ENCODE data around the gene MRPS10.

The MRPS10 gene

GRCh38 chr6:42255050-42255449 is 37.4 kb upstream of the MRPS10 start:
- Histone ChIP-seq H3K27me3 (ENCODE audit: control insufficient read depth, insufficient read depth, low read length) (no peaks in the 10 kb centered on the region), H3K9me3 (ENCODE audit: control insufficient read depth, low read length) (no peaks in the 10 kb centered on the region), H3K36me3 (ENCODE audit: control insufficient read depth, insufficient read depth, low read length) (peaks cover 5% of the 10 kb centered on the region), H3K4me3 (ENCODE audit: low read length) (no peak overlapping the region), H3K9ac (ENCODE audit: low read length) (no peak overlapping the region), H3K4me1 (ENCODE audit: control insufficient read depth, insufficient read depth, low read length) (peaks cover 16% of the 10 kb centered on the region)

GRCh38 chr6:42254505-42254904 is 36.8 kb upstream of the MRPS10 start:
- Histone ChIP-seq H3K4me1 (ENCODE audit: control insufficient read depth, insufficient read depth, low read length) (peaks cover 14% of the 10 kb centered on the region), H3K9me3 (ENCODE audit: control insufficient read depth, low read length) (no peaks in the 10 kb centered on the region), H3K27me3 (ENCODE audit: control insufficient read depth, insufficient read depth, low read length) (no peaks in the 10 kb centered on the region), H3K9ac (ENCODE audit: low read length) (no peak overlapping the region), H3K4me3 (ENCODE audit: low read length) (no peak overlapping the region), H3K36me3 (ENCODE audit: control insufficient read depth, insufficient read depth, low read length) (peaks cover 5% of the 10 kb centered on the region)

GRCh38 chr6:42251911-42252637 is 34.4 kb upstream of the MRPS10 start:
- peaks cover 5% of the 10 kb centered on the region for H3K36me3 ChIP-seq (ENCODE audit: control insufficient read depth, insufficient read depth, low read length)
- H3K4me3 ChIP-seq (ENCODE audit: low read length) = no peak overlapping the region
- H3K9ac ChIP-seq (ENCODE audit: low read length) = no peak overlapping the region
- no peaks in the 10 kb centered on the region for H3K27me3 ChIP-seq (ENCODE audit: control insufficient read depth, insufficient read depth, low read length)
- no peaks in the 10 kb centered on the region for H3K9me3 ChIP-seq (ENCODE audit: control insufficient read depth, low read length)
- H3K4me1 ChIP-seq (ENCODE audit: control insufficient read depth, insufficient read depth, low read length) = peaks cover 14% of the 10 kb centered on the region

- Histone ChIP-seq H3K9ac (ENCODE audit: low read length) (no peak overlapping the region), H3K4me3 (ENCODE audit: low read length) (no peak overlapping the region), H3K9me3 (ENCODE audit: control insufficient read depth, low read length) (no peaks in the 10 kb centered on the region), H3K27me3 (ENCODE audit: control insufficient read depth, insufficient read depth, low read length) (no peaks in the 10 kb centered on the region), H3K36me3 (ENCODE audit: control insufficient read depth, insufficient read depth, low read length) (peaks cover under 1% of the 10 kb centered on the region), H3K4me1 (ENCODE audit: control insufficient read depth, insufficient read depth, low read length) (peaks cover 14% of the 10 kb centered on the region)
Measured at GRCh38 chr6:42251500-42251899, 33.8 kb upstream of the MRPS10 start.

DNA sequence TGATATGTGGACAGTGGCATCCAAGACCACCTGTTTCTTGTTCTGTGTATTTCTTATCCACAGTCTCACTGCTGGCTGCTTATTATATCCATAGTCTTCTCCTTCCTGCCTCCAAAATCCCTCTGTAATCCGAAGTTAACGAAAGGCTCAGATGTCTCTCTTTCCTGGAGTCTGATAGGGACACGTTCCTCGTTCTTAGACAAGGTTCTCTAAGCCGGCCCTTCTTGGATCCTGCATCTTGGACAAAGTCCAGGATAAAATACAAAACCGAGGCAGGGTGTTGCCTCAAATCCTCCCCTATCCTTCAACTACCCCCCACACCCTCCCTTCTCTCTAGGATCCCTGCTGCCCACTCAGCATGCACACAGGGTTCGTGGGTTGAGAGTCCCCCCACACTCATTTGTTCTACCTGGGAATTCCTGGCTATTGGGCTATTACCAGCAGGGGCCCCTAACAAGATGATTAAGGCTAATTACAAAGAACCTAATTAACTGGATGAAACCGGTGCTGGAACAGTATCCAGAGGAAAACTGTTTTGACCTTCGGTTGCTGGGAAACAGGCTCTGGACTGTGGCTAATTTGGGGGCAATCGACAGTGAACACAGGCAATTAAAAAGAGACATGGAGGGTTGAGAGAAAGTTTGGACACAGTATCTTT is 32.7 kb upstream of the MRPS10 start:
- Histone ChIP-seq H3K36me3 (ENCODE audit: control insufficient read depth, insufficient read depth, low read length) (no peaks in the 10 kb centered on the region), H3K9me3 (ENCODE audit: control insufficient read depth, low read length) (no peaks in the 10 kb centered on the region), H3K9ac (ENCODE audit: low read length) (no peak overlapping the region), H3K4me1 (ENCODE audit: control insufficient read depth, insufficient read depth, low read length) (peaks cover 14% of the 10 kb centered on the region), H3K4me3 (ENCODE audit: low read length) (no peak overlapping the region), H3K27me3 (ENCODE audit: control insufficient read depth, insufficient read depth, low read length) (no peaks in the 10 kb centered on the region)

- no peak overlapping the region for H3K9ac ChIP-seq (ENCODE audit: low read length)
- H3K9me3 ChIP-seq (ENCODE audit: control insufficient read depth, low read length) = no peaks in the 10 kb centered on the region
- H3K4me1 ChIP-seq (ENCODE audit: control insufficient read depth, insufficient read depth, low read length) = peaks cover 14% of the 10 kb centered on the region
- H3K4me3 ChIP-seq (ENCODE audit: low read length) = no peak overlapping the region
- H3K36me3 ChIP-seq (ENCODE audit: control insufficient read depth, insufficient read depth, low read length) = no peaks in the 10 kb centered on the region
- no peaks in the 10 kb centered on the region for H3K27me3 ChIP-seq (ENCODE audit: control insufficient read depth, insufficient read depth, low read length)
Measured at GRCh38 chr6:42249279-42249678, 31.6 kb upstream of the MRPS10 start.

GRCh38 chr6:42243046-42243445 is 25.4 kb upstream of the MRPS10 start:
- Histone ChIP-seq H3K27me3 (ENCODE audit: control insufficient read depth, insufficient read depth, low read length) (no peaks in the 10 kb centered on the region), H3K4me1 (ENCODE audit: control insufficient read depth, insufficient read depth, low read length) (peaks cover 32% of the 10 kb centered on the region), H3K9me3 (ENCODE audit: control insufficient read depth, low read length) (no peaks in the 10 kb centered on the region), H3K4me3 (ENCODE audit: low read length) (no peak overlapping the region), H3K36me3 (ENCODE audit: control insufficient read depth, insufficient read depth, low read length) (no peaks in the 10 kb centered on the region), H3K9ac (ENCODE audit: low read length) (no peak overlapping the region)

- no peaks in the 10 kb centered on the region for H3K9me3 ChIP-seq (ENCODE audit: control insufficient read depth, low read length)
- no peak overlapping the region for H3K9ac ChIP-seq (ENCODE audit: low read length)
- H3K4me1 ChIP-seq (ENCODE audit: control insufficient read depth, insufficient read depth, low read length) = peaks cover 32% of the 10 kb centered on the region
- H3K27me3 ChIP-seq (ENCODE audit: control insufficient read depth, insufficient read depth, low read length) = no peaks in the 10 kb centered on the region
- no peaks in the 10 kb centered on the region for H3K36me3 ChIP-seq (ENCODE audit: control insufficient read depth, insufficient read depth, low read length)
- no peak overlapping the region for H3K4me3 ChIP-seq (ENCODE audit: low read length)
Measured at GRCh38 chr6:42241915-42242314, 24.3 kb upstream of the MRPS10 start.

DNA sequence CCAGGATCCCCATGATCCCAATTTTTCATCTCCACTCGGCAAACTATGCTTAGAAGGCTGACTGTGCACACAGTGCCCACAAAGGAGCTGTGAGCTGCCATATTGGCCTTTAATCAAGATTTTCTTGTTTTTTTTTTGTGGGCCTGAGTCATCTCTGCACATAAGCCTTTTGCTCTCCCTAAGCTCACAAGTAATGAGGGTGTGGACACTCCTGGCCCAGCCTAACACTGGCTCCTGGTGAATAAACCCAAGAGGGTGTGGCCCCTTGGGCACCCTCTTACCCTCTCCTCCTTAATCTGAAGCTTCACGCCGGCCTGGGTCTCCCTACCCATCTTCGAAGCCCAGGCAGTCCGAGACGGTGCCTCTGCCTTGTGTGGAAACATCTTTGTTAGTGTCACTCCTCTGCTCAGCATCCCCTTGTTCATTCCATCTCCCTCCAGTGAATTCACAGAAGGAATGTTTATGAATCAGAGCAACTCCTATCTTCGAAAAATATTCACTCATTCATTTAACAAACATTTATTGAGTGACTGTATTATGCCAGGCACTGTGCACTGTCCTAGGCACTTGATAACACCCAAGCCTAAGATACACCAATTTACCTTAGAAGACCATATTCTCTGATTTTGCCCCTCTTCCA is 22.2 kb upstream of the MRPS10 start:
- H3K9ac ChIP-seq (ENCODE audit: low read length) = no peak overlapping the region
- peaks cover 32% of the 10 kb centered on the region for H3K4me1 ChIP-seq (ENCODE audit: control insufficient read depth, insufficient read depth, low read length)
- no peaks in the 10 kb centered on the region for H3K36me3 ChIP-seq (ENCODE audit: control insufficient read depth, insufficient read depth, low read length)
- H3K27me3 ChIP-seq (ENCODE audit: control insufficient read depth, insufficient read depth, low read length) = no peaks in the 10 kb centered on the region
- no peaks in the 10 kb centered on the region for H3K9me3 ChIP-seq (ENCODE audit: control insufficient read depth, low read length)
- no peak overlapping the region for H3K4me3 ChIP-seq (ENCODE audit: low read length)

DNA sequence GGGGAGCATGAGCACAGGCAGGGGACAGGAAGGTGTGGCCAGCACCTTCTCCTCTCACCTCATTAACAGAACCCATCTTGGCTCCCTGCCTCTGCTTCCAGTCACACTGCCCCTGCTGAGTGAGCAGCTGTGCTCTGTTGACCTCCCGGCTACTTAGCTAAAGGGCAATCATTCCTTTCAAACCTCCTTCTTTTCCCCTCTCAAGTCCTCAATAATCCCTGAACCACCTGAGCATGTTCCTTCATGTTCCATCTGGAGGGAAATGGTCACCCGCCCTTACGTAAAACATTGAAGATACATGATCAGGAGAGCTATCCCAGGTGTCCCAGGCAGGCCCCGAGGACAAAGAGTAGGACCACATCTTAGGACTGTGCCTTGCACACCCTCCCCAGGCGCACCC is 21.7 kb upstream of the MRPS10 start:
- Histone ChIP-seq H3K27me3 (ENCODE audit: control insufficient read depth, insufficient read depth, low read length) (no peaks in the 10 kb centered on the region), H3K4me1 (ENCODE audit: control insufficient read depth, insufficient read depth, low read length) (peaks cover 32% of the 10 kb centered on the region), H3K36me3 (ENCODE audit: control insufficient read depth, insufficient read depth, low read length) (no peaks in the 10 kb centered on the region), H3K4me3 (ENCODE audit: low read length) (no peak overlapping the region), H3K9ac (ENCODE audit: low read length) (no peak overlapping the region), H3K9me3 (ENCODE audit: control insufficient read depth, low read length) (no peaks in the 10 kb centered on the region)

- Histone ChIP-seq H3K27me3 (ENCODE audit: control insufficient read depth, insufficient read depth, low read length) (no peaks in the 10 kb centered on the region), H3K4me1 (ENCODE audit: control insufficient read depth, insufficient read depth, low read length) (peaks cover 28% of the 10 kb centered on the region), H3K36me3 (ENCODE audit: control insufficient read depth, insufficient read depth, low read length) (no peaks in the 10 kb centered on the region), H3K9ac (ENCODE audit: low read length) (no peak overlapping the region), H3K9me3 (ENCODE audit: control insufficient read depth, low read length) (no peaks in the 10 kb centered on the region), H3K4me3 (ENCODE audit: low read length) (no peak overlapping the region)
Measured at GRCh38 chr6:42237857-42238256, 20.2 kb upstream of the MRPS10 start.

DNA sequence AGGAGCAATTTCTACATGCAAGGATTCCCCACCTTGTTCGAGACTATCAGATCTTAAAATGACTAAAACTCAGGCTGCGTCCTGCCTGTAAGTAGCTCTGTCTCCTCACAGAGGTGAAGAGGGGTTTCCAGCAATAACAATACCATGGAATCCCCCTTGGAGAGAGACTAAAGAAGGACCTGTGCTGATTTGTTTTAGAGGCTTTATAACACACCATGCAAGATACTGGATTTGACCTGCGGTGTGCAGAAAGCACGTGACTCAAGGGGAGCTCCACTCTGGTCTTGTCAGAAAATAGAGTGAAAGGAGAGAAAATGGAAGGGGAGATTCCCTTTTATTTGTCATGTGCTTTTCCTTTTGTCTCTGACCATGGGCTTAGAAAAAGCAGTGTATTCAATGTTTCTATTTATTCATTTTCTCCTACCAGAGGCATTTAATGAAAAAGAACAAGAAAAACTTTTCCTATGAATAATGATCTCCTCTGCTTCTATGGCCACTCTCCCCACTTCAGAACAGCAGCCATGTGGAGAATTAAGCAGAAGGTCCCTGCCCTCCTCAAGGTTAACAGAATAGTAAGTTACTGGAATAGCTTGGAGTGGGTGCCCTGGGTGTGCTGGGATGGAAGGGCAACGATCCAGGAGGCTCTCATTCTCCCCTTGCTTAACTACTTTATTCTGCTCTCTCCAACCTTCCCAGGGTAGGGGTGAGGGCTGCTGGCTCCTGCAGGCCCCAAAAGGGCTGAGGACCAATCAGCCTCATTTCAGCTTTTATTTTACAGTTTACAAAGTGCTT is 19.2 kb upstream of the MRPS10 start:
- H3K27me3 ChIP-seq (ENCODE audit: control insufficient read depth, insufficient read depth, low read length) = no peaks in the 10 kb centered on the region
- no peak overlapping the region for H3K9ac ChIP-seq (ENCODE audit: low read length)
- peaks cover 3% of the 10 kb centered on the region for H3K36me3 ChIP-seq (ENCODE audit: control insufficient read depth, insufficient read depth, low read length)
- H3K9me3 ChIP-seq (ENCODE audit: control insufficient read depth, low read length) = no peaks in the 10 kb centered on the region
- no peak overlapping the region for H3K4me3 ChIP-seq (ENCODE audit: low read length)
- peaks cover 23% of the 10 kb centered on the region for H3K4me1 ChIP-seq (ENCODE audit: control insufficient read depth, insufficient read depth, low read length)

Data from mucosa of stomach (tissue), 1 donor.